Chondrocyte (in vitro differentiated cells): ENCODE results near the gene CDHR5. TPM values are rescaled to one million over a fixed set of nuclear protein-coding genes. Genes with fewer than 3 reads are reported as not detected.
A peak's percentile ranks its signal among the peaks of the same experiment; 100 is the strongest.

Experiments used
- DNase-seq: peaks from one replicate; pipeline ENCODE4 v3.0.0; 2021; ENCODE audit warnings: mixed read lengths, low spot score
- H3K27ac Mint-ChIP-seq: one replicate; pipeline ENCODE4 v1.8.0; 2021; ENCODE audit warnings: mild to moderate bottlenecking, moderate library complexity, mixed read lengths; ENCODE audit not compliant: unreplicated experiment
- H3K27me3 Mint-ChIP-seq: 2 replicates; pipeline ENCODE4 v1.8.0; 2021; ENCODE audit warnings: low read depth, mixed read lengths
- H3K36me3 Mint-ChIP-seq: 2 replicates; pipeline ENCODE4 v1.8.0; 2021; ENCODE audit warnings: low read depth, mixed read lengths
- H3K4me1 Mint-ChIP-seq: 2 replicates; pipeline ENCODE4 v1.8.0; 2021; ENCODE audit warnings: low read depth, mild to moderate bottlenecking, mixed read lengths
- H3K4me3 Mint-ChIP-seq: one replicate; pipeline ENCODE4 v1.8.0; 2021; ENCODE audit warnings: mild to moderate bottlenecking, moderate library complexity, mixed read lengths; ENCODE audit not compliant: unreplicated experiment
- H3K9me3 Mint-ChIP-seq: 2 replicates; pipeline ENCODE4 v1.8.0; 2021; ENCODE audit warnings: low read depth, mixed read lengths
- total RNA-seq: library from RNA; stranded (reverse); gene quantifications from 3 replicates; pipeline ENCODE4 v1.2.1, GENCODE V29; 2021
- TF ChIP-seq, protein P1 (sequence below): fragments of 200-600 bp; sonication (generic); IDR thresholded peaks from 2 replicates; pipeline ENCODE4 v1.5.0; 2021; ENCODE audit warnings: antibody characterized with exemption, mild to moderate bottlenecking, moderate library complexity

Gene CDHR5
- total RNA-seq, 1 donor from 2014 or later: not detected

GRCh38 chr11:613369-613968 is 11.3 kb downstream of the CDHR5 start:
- peak; percentile 95 for DNase-seq
- Mint-ChIP-seq H3K4me3 (no peak overlapping the region), H3K27me3 (no peaks in the 10 kb centered on the region), H3K36me3 (peaks cover 9% of the 10 kb centered on the region), H3K9me3 (no peaks in the 10 kb centered on the region), H3K27ac (no peak overlapping the region), H3K4me1 (peaks cover 14% of the 10 kb centered on the region)
- TF ChIP-seq, protein P1, sequence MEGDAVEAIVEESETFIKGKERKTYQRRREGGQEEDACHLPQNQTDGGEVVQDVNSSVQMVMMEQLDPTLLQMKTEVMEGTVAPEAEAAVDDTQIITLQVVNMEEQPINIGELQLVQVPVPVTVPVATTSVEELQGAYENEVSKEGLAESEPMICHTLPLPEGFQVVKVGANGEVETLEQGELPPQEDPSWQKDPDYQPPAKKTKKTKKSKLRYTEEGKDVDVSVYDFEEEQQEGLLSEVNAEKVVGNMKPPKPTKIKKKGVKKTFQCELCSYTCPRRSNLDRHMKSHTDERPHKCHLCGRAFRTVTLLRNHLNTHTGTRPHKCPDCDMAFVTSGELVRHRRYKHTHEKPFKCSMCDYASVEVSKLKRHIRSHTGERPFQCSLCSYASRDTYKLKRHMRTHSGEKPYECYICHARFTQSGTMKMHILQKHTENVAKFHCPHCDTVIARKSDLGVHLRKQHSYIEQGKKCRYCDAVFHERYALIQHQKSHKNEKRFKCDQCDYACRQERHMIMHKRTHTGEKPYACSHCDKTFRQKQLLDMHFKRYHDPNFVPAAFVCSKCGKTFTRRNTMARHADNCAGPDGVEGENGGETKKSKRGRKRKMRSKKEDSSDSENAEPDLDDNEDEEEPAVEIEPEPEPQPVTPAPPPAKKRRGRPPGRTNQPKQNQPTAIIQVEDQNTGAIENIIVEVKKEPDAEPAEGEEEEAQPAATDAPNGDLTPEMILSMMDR: no peak

GRCh38 chr11:612961-613300 is 11.8 kb downstream of the CDHR5 start:
- H3K36me3 Mint-ChIP-seq: peaks cover 12% of the 10 kb centered on the region
- DNase-seq: no peak
- peak overlapping the region; percentile 41 for H3K27ac Mint-ChIP-seq

GRCh38 chr11:612201-612960 is 12.4 kb downstream of the CDHR5 start:
- Mint-ChIP-seq H3K9me3 (no peaks in the 10 kb centered on the region), H3K4me1 (peaks cover 14% of the 10 kb centered on the region), H3K27me3 (no peaks in the 10 kb centered on the region), H3K4me3 (no peak overlapping the region), H3K27ac (peak overlapping the region; percentile 29), H3K36me3 (peaks cover 12% of the 10 kb centered on the region)
- peak; percentile 93 for DNase-seq
- TF ChIP-seq, protein P1: peak; percentile 49

More at GRCh38 chr11:612961-613300, 11.8 kb downstream of the CDHR5 start:
- Mint-ChIP-seq H3K4me3 (no peak overlapping the region), H3K4me1 (peaks cover 14% of the 10 kb centered on the region), H3K9me3 (no peaks in the 10 kb centered on the region), H3K27me3 (no peaks in the 10 kb centered on the region)
- TF ChIP-seq, protein P1: no peak

GRCh38 chr11:611001-611996 is 13.5 kb downstream of the CDHR5 start:
- TF ChIP-seq, protein P1: no peak
- Mint-ChIP-seq H3K27ac (no peak overlapping the region), H3K36me3 (peaks cover 19% of the 10 kb centered on the region), H3K9me3 (no peaks in the 10 kb centered on the region), H3K27me3 (no peaks in the 10 kb centered on the region), H3K4me3 (no peak overlapping the region), H3K4me1 (peaks cover 14% of the 10 kb centered on the region)
- no peak for DNase-seq
